Thyroid gland (tissue), 4 donors: ENCODE measurements around the gene PTPN4. TPM values are rescaled to one million over a fixed set of nuclear protein-coding genes. Genes with fewer than 3 reads are reported as not detected.
A peak's percentile ranks its signal among the peaks of the same experiment; 100 is the strongest.

Source experiments
- DNase-seq, 2 donors: peaks; one replicate each; pipeline ENCODE4 v3.0.0-alpha.2; 2019
- H3K27ac ChIP-seq, 3 donors: fragments of 200-600 bp; sonication (generic); 1 replicate in 2 of 3; 2 replicates in 1 of 3; pipeline ENCODE4 v1.5.1; 2016 to 2019; ENCODE audit warnings: mild to moderate bottlenecking in 1 of 3, moderate library complexity in 1 of 3
- H3K27me3 ChIP-seq: fragments of 200-600 bp; sonication (generic); one replicate; pipeline ENCODE4 v1.5.1; 2019
- H3K36me3 ChIP-seq, 2 donors: fragments of 200-600 bp; sonication (generic); one replicate each; pipeline ENCODE4 v1.5.1; 2016 to 2019
- H3K4me1 ChIP-seq, 2 donors: fragments of 200-600 bp; sonication (generic); one replicate each; pipeline ENCODE4 v1.5.1; 2017 to 2019
- H3K4me3 ChIP-seq, 3 donors: fragments of 200-600 bp; sonication (generic); replicated peaks in 1 of 3; 1 replicate in 2 of 3; 2 replicates in 1 of 3; pipeline ENCODE4 v1.5.1; 2016; ENCODE audit warnings: mild to moderate bottlenecking in 1 of 3
- H3K9me3 ChIP-seq: fragments of 200-600 bp; sonication (generic); one replicate; pipeline ENCODE4 v1.5.1; 2017
- CTCF ChIP-seq, 6 experiments: fragments of 200-600 bp in 3 of 6; fragments of 450-650 bp in 3 of 6; sonication (generic) in 3 of 6; IDR thresholded peaks; one replicate each; pipeline ENCODE4 v1.5.1; 2016 to 2019; ENCODE audit warnings: antibody characterized with exemption in 6 of 6, mild to moderate bottlenecking in 2 of 6, inconsistent platforms in 1 of 6, moderate library complexity in 1 of 6
- POLR2A ChIP-seq, 2 donors: fragments of 450-650 bp; IDR thresholded peaks; one replicate each; pipeline ENCODE4 v1.6.1; 2017; ENCODE audit warnings: antibody characterized with exemption in 2 of 2, mild to moderate bottlenecking in 2 of 2, moderate library complexity in 1 of 2
- WGBS, 2 donors: methylation state at CpG; one replicate each; pipeline ENCODE4 v1.1.5; 2017; 5-methylcytosine and 5-hydroxymethylcytosine counted together
- intact Hi-C: fragments of 100-400 bp; cut with DNase I; formaldehyde crosslinking; loops from one replicate; pipeline ENCODE4 v1.15.1; 2023
- total RNA-seq, 4 donors: library from RNA; depleted of rRNA; stranded (reverse); fragments of >200 nt; gene quantifications; one replicate each; pipeline ENCODE4 v1.2.3, GENCODE V29; 2016

PTPN4 gene
- total RNA-seq, 4 donors from 2014 or later = 79.1 to 131 (median 114) TPM

GRCh38 chr2:120012771-120013596 is 253.3 kb downstream of the PTPN4 start, which contains the start of gene EPB41L5:
Gene EPB41L5 (plus strand): TSS chr2:120013077. CDS start chr2:120019085, 6,008 bp downstream.
- Histone ChIP-seq H3K4me1 (peaks cover 10 to 14% of the 10 kb centered on the region in 2 donors), H3K27ac (peak within 1 kb of the TSS; percentile 85 to 97 (median 89)), H3K27me3 (no peaks in the 10 kb centered on the region), H3K36me3 (no peaks in the 10 kb centered on the region), H3K4me3 (peak within 1 kb of the TSS; percentile 79 to 93 (median 87)), H3K9me3 (no peaks in the 10 kb centered on the region)
- TF ChIP-seq CTCF (IDR thresholded peaks at IDR 0.05) (no peak), POLR2A (IDR thresholded peaks at IDR 0.05) (peak; percentile 75 to 92)
- peak; percentile 94 to 96 for DNase-seq
- 1% methylated on average over 27 to 30 of the region's 104 CpGs for WGBS, 2 donors
- intact Hi-C loops = no loop called here

GRCh38 chr2:120013597-120014223 is 254.0 kb downstream of the PTPN4 start:
- H3K36me3 ChIP-seq = no peaks in the 10 kb centered on the region
- H3K4me3 ChIP-seq = peak overlapping the region; percentile 79 to 93 (median 87)
- no peaks in the 10 kb centered on the region for H3K27me3 ChIP-seq
- peaks cover 13 to 20% of the 10 kb centered on the region in 2 donors for H3K4me1 ChIP-seq
- intact Hi-C loops = no loop called here
- WGBS, 2 donors = 16 to 19% methylated on average over 17 of the region's 17 CpGs
- H3K27ac ChIP-seq = peak overlapping the region; percentile 85 to 97 (median 89)
- TF ChIP-seq CTCF (IDR thresholded peaks at IDR 0.05) (no peak), POLR2A (IDR thresholded peaks at IDR 0.05) (no peak)
- DNase-seq = peak; percentile 56 to 62
- no peaks in the 10 kb centered on the region for H3K9me3 ChIP-seq

- H3K36me3 ChIP-seq = no peaks in the 10 kb centered on the region
- H3K27ac ChIP-seq = peak overlapping the region; percentile 85 to 97 (median 89)
- peak overlapping the region; percentile 79 to 93 (median 87) for H3K4me3 ChIP-seq
- no peaks in the 10 kb centered on the region for H3K27me3 ChIP-seq
- H3K4me1 ChIP-seq = peaks cover 20 to 25% of the 10 kb centered on the region in 2 donors
- WGBS, 2 donors = 36 to 43% methylated on average over 8 of the region's 8 CpGs
- TF ChIP-seq CTCF (IDR thresholded peaks at IDR 0.05) = no peak
- TF ChIP-seq POLR2A (IDR thresholded peaks at IDR 0.05) = peak in 1 of 2 donors; percentile 18
- H3K9me3 ChIP-seq = no peaks in the 10 kb centered on the region
- peak; percentile 34 to 35 for DNase-seq
- intact Hi-C loops = no loop called here
Observed at GRCh38 chr2:120014226-120014980, 254.7 kb downstream of the PTPN4 start.

- WGBS, 2 donors = 91 to 94% methylated on average over 3 of the region's 3 CpGs
- Histone ChIP-seq H3K4me3 (no peak overlapping the region), H3K27ac (peak overlapping the region; percentile 49 to 65 (median 60)), H3K4me1 (peaks cover 30 to 42% of the 10 kb centered on the region in 2 donors), H3K9me3 (no peaks in the 10 kb centered on the region), H3K27me3 (no peaks in the 10 kb centered on the region), H3K36me3 (no peaks in the 10 kb centered on the region)
- intact Hi-C loops = no loop called here
- TF ChIP-seq POLR2A (IDR thresholded peaks at IDR 0.05) (no peak), CTCF (IDR thresholded peaks at IDR 0.05) (no peak)
- no peak for DNase-seq
Observed at GRCh38 chr2:120016800-120017199, 257.1 kb downstream of the PTPN4 start.
